NCI-H2196 (cell line): ENCODE results near the gene SGTB.
"Not testable (repeated sequence)": the region's sequence is repeated elsewhere in the genome, so short reads cannot be mapped to it uniquely, and the experiment has no call there.

Source experiments
- DNase-seq: peaks from one replicate; lab custom pipeline; 2025; ENCODE audit not compliant: unreplicated experiment; lab: John Stamatoyannopoulos, UW

Gene SGTB

DNA sequence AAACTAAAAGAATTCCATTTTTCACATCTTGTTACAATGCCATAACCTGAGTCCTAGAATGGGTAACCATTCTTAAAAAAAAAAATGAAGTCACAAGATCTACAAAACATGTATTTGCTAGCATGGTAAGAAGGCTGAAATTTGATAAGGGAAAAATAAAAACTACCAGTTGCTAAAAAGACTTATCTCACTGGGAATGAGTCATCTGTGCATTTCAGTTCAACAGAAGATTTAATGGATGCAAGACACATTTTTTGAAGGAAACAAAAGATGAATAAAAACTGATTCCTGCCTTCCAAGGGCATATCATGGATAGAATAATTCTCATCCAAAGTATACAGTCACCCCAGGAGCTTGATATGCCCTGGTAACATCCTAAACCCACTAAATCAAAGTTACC is 47.2 kb downstream of the SGTB start:
- DNase-seq = no peak

DNA sequence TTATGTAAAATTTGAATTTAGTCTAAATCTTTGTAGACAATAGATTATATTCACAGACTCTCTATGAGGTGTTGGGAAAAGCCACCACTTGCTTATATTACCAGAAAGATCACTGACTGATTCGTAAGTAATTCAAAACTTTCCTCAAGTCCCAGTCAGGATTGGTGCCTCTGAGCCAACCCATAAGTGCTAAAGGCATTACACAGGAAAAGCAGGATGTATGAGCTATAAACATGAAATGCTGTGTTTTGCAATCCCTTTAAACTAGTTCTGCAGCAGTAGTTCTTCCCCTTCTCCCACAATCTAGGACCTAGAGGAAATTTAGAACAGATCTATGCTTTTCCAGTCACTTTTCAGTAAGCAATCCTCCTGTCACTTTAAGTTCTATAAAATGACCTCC is 49.1 kb downstream of the SGTB start:
- DNase-seq = no peak

DNA sequence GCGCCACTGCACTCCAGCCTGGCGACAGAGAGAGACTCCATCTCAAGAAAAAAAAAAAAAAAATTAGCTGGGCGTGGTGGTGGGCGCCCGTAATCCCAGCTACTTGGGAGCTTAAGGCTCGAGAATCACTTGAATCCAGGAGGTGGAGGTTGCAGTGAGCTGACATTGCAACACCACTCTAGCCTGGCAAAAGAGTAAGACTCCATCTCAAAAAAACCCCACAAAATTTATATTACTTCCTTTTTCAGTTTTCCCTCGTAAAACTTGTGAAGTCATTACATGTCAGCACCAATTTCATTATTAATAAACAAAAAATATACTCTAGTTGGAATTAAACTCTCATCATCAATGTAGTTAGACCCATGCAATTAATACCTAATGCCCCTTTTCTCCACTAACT is 53.2 kb downstream of the SGTB start:
- no peak for DNase-seq

DNA sequence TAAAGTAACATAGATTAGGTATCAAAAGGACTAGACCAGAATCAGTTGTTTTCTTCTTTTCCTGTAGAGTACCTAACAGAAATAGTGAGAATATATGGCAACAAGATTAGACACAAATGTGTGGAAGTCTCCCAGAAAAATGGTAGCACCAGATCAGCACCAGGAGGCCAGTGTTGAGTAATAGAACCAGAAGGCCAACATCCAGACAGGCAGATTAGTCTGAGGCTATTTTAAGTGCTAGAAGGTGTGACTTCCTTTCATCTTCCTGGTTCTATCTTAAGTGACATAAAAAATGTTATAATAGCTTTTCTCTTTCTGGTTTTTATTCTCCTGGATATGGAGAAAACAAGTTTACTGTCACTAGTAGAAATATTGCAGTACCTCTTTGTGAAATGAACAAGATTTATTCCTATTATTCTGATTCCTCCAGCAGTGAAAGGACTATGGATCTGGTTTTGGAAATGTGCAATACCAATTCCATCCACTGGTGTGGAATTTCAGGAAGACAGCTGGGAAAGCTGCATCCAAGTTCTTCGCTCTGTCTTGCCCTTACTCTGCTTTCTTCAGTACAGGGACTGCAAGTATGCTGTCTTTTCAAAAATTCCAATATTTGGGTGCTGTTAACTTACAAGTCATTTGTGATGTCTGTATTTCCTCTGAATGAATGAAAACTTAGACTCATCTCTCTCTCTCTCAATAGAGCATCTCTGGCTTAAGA is 57.9 kb downstream of the SGTB start:
- no peak for DNase-seq

DNA sequence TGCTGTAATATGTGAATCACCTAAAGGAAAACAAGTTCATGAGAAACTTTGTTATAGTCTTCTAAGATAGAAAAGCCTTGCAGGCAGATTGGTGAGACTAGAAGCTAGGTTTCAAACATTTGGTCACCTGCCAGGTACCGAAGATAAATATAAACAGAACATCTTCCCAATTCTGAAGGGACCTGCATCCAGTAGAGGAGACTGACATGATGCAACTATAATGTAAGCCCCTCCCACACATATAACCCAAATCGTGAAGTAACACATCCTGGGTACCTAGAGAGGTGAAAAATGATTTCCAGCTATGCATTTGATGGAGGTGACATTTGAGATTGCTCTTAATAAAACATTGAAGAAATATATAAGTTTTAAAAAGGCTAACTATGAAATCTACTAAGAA is 67.2 kb downstream of the SGTB start:
- DNase-seq = no peak

DNA sequence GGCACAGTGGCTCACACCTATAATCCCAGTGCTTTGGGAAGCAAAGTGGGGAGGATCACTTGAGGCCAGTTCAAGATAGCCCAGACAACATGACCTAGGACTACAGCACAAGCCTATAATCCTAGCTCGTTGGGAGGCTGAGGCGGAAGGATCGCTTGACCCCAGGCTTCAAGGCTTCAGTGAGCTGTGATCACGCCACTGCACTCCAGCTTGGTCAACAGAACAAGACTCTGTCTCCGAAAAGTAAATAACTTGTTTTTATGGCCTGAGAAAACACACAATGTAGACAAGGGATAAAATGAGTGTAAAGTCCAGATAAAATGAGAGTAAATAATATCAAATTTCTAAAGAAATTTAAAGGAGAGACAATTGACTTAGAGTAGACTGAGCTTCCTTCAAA is 70.8 kb downstream of the SGTB start:
- DNase-seq = no peak

DNA sequence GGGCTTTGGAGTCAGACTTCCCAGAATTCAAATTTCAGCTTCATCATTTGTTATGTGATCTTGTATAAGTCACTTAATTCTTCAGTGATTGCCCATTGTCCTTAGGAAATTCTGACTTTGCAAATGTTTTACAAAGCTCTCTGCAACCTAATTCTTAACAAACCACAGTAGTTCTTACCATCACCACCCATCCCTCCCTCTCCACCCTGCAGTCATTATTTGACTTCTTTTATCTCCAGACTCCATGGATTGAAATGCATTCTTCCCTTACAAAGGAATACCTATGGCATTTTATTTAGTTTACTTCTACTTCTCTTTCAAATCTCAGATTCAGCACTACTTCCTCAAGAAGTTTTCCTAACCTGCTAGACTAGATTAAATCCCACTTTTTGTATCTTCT is 74.0 kb downstream of the SGTB start:
- no peak for DNase-seq

DNA sequence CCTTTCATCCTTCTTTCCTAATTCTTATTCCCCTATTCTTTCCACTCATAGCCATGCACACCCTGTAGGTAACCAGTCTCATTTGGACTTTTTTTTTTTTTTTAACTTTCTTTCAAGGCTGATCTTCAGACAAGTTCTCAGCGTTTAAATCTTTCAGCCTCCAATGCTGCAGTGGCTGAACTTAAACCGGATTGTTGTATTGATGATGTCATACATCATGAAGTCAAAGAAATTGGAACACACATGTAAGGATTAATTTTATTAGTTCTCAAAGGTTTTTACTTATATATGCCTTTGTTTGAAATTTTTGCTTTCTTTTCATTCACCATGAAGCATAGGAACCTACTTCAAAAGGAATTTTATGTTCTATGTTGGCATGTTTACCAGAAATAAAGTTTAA is 75.0 kb downstream of the SGTB start:
- DNase-seq = no peak

DNA sequence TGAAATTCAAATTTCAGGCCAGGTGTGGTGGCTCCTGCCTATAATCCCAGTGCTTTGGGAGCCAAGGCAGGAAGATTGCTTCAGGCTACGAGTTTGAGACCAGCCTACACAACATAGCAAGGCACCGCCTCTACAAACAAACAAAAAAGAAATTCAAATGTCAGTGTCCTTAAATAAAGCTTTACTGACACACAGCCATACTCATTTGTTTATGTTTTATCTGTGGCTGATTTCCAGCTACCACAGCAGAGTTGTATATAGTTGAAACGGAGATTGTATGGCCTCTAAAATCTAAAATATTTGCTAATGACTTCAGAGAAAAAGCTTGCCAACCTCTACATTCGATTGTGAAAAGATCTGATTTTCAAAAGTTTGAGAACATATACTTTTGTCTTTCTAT is 81.7 kb downstream of the SGTB start:
- DNase-seq = no peak

DNA sequence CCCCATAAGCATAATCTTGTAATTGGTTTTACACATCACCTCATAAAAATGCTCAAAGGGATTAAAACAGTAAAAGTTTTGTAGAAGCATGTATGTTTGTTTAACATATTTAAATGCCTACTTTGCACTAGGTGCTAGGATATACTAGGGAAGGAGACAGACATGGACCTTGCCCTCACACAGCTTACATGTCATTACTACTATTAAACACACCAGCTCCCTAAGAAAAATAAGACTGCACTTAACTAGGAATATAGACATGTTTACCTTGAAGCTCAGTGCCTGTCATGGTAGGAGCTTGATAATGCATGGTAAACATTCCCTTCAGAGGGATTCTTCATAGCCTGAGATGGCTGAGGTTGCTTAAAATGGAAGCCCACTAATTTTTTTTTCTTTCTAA is 90.9 kb downstream of the SGTB start:
- no peak for DNase-seq

DNA sequence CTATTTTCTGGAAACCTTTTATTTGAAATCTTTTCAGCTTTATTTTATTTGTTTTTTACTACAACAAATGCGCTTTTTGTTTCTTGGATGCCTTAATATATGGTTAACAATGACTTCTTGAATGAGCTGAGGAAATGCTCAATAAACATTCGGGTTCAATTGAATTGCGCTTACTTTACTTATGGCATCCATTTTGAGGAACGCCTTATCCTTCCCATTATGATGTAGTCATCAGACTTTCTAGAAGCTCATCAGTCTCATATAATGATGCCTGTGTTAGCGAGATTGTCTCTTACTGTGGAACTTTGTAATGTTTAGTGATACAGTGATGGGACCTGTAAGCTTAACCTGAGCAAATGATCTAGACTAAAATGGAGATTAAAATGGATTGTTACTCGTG is 96.2 kb downstream of the SGTB start:
- DNase-seq = no peak

DNA sequence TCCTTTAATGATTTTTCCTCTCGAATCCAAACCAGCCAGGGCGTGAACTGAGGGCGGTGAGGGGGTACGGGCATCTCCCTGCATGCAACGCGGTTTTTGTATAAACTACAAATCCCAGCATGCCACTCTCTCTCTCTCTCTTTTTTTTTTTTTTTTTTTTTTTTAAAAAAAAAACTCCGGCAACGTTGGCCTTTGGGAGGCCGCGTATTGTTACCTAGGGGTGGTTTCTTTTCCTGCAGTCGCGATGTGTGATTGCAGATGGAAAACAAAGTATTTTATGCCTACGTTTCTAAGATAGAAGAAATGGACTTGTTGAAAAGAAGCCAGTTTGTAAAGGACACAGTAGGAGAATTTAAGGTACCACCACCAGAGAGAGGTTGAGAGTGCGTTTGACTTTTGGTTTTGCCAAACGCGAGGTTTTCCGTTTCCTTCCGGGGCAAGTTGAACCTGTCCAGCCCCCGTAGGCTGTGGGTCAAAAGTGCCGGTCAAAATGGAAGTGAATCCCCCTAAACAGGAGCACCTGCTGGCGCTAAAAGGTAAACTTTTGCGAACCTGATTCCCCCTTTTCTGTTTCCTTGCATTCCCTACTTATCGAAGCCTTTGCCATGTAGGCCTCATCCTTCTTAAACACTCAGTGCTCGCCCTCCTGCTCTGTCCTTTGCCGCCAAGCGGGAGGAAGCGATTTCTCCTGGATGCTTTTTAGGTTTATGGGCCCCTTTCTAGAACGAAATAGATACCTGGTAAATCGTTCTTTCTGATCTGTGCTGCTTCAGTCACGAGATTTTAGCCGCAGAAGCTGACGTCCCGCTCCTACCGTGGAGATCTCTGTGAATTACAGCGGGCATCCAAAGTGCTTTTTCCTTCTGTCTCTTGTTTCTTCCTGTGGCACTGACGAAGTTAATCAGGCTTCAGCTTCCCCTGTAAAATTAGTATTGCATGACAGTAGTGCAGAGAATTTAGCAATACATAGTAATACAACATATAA is 97.0 kb downstream of the SGTB start, which contains the start of the genes SHLD3 and TRAPPC13:
SHLD3 (plus strand) TSS at position 457 of the 985 bp plus-strand sequence. CDS start 4,561 bp downstream, outside the sequence.
TRAPPC13 (plus strand) TSS at position 457 of the 985 bp plus-strand sequence; CDS start at position 491, 34 bp downstream.
- DNase-seq = peak; percentile 73

DNA sequence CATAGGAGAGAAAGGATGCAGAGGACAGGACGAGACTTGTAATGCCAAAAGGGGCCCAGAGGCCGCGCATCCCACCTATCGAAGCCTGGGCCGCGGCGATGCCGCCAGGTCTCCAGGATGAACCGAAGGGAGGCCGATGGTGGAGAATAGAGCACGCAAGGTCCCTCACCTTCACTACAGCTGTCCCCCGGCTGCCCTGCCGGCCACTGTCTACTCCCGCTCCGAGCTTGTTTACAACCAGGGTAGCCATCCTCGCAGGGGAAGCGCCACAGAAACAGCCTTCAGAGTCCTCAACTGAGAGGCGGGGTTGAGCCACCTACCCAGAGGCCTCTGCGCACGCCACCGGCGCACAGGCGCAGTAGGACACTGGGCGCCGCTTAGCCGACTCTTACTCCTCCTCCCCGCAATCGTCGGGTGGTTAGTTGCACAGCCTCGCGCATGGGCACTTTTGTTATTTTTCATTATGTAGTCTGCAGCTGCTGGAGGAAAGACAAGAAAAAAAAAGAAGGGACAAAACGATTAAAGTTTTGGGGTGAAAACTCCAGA is 97.8 kb downstream of the SGTB start, which contains the start of gene TRIM23:
TRIM23 (minus strand) TSS at position 309 of the 546 bp plus-strand sequence; CDS start at position 250, 59 bp downstream.
- peak; percentile 73 for DNase-seq

DNA sequence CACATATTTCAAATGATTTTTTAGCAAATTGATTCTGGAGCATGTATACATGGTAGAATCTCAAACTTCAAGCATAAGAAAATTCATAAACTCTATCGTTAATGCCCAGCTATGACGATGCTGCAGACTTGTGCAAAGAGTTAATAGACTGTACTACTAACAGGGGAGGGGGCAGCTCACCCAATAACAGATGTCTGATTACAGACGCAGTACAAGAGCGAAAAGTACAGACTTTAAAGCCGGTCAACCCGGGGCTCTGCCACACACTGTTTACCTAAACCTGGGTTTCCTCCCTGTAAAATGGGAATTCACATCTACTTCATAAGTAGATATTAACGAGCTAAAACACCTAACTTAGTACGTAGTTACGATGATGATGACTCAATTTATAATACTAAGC is 98.4 kb downstream of the SGTB start:
- DNase-seq = no peak

DNA sequence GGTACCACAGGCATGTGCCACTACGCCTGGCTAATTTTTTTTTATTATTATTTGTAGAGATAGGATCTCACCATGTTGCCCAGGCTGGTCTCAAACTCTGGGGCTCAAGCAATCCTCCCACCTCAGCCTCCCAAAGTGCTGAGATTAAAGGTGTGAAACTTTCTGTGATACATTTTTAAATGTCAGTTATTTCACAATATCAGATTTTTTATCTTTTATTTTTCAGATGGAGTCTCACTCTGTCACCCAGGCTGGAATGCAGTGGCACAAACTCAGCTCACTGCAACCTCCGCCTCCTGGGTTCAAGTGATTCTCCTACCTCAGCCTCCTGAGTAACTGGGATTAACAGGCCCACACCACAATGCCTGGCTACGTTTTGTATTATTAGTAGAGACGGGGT is 99.9 kb downstream of the SGTB start:
- not testable (repeated sequence) for DNase-seq

DNA sequence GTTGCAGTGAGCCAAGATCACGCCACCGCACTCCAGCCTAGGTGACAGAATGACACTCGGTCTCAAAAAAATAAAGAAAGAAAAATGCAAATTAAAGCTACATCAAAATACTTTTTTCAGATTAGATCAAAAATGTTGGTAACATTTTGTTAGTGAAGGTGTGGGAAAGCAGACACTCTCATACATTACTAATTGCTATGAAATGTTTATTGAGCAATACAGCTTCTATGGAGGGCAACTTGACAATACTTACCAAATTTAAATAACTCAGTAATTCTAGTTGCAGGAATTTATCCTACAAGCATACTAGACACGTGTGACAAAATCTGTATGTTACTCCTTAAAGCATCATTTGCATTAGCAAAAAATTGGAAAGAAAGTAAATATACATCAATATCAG is 101.9 kb downstream of the SGTB start:
- no peak for DNase-seq
